HL-60 (cell line): Measurements from ENCODE around the gene ERICH4.
"Not testable (repeated sequence)": the region's sequence is repeated elsewhere in the genome, so short reads cannot be mapped to it uniquely, and the experiment has no call there.

Experiments
- DNase-seq, 2 experiments: peaks; one replicate each; pipeline ENCODE4 v3.0.0-alpha.2; 2010 to 2020; ENCODE audit warnings: low read depth in 1 of 2, low spot score in 1 of 2
- H3K27ac ChIP-seq: fragments of 250-450 bp; sonication (Bioruptor Pico); replicated peaks from 2 replicates; pipeline ENCODE4 v1.5.1; 2020; ENCODE audit warnings: mild to moderate bottlenecking, moderate library complexity
- H3K27me3 ChIP-seq: fragments of 250-450 bp; sonication (Bioruptor Pico); 2 replicates; pipeline ENCODE4 v1.5.1; 2021; ENCODE audit warnings: mild to moderate bottlenecking, moderate library complexity; ENCODE audit not compliant: insufficient read depth, poor library complexity, severe bottlenecking
- H3K4me3 ChIP-seq: replicated peaks from 2 replicates; pipeline ENCODE4 v1.5.1; 2011; ENCODE audit warnings: mild to moderate bottlenecking, control low read depth, low read length; ENCODE audit not compliant: insufficient read depth
- GABPA ChIP-seq: IDR thresholded peaks from 2 replicates; pipeline ENCODE4 v1.6.1; 2012; ENCODE audit warnings: low read depth
- POLR2AphosphoS5 ChIP-seq: IDR thresholded peaks from 2 replicates; pipeline ENCODE4 v1.6.1; 2012; ENCODE audit warnings: low read depth
- SPI1 ChIP-seq: IDR thresholded peaks from 2 replicates; pipeline ENCODE4 v1.6.1; 2012; ENCODE audit warnings: low read depth, mild to moderate bottlenecking, borderline replicate concordance
- TF ChIP-seq, protein P1 (sequence below): IDR thresholded peaks from 2 replicates; pipeline ENCODE4 v1.6.1; 2012; ENCODE audit warnings: low read depth; ENCODE audit not compliant: insufficient replicate concordance
- TF ChIP-seq, protein P2 (sequence below): IDR thresholded peaks from one replicate; pipeline ENCODE4 v1.5.1; 2011; ENCODE audit warnings: low read length, control low read depth, inconsistent platforms; ENCODE audit not compliant: insufficient read depth

ERICH4 gene

GRCh38 chr19:41479757-41480191, 36.8 kb downstream of the ERICH4 start:
- H3K27ac ChIP-seq = no peak overlapping the region
- TF ChIP-seq GABPA (no peak), POLR2AphosphoS5 (no peak)
- TF ChIP-seq, protein P1, sequence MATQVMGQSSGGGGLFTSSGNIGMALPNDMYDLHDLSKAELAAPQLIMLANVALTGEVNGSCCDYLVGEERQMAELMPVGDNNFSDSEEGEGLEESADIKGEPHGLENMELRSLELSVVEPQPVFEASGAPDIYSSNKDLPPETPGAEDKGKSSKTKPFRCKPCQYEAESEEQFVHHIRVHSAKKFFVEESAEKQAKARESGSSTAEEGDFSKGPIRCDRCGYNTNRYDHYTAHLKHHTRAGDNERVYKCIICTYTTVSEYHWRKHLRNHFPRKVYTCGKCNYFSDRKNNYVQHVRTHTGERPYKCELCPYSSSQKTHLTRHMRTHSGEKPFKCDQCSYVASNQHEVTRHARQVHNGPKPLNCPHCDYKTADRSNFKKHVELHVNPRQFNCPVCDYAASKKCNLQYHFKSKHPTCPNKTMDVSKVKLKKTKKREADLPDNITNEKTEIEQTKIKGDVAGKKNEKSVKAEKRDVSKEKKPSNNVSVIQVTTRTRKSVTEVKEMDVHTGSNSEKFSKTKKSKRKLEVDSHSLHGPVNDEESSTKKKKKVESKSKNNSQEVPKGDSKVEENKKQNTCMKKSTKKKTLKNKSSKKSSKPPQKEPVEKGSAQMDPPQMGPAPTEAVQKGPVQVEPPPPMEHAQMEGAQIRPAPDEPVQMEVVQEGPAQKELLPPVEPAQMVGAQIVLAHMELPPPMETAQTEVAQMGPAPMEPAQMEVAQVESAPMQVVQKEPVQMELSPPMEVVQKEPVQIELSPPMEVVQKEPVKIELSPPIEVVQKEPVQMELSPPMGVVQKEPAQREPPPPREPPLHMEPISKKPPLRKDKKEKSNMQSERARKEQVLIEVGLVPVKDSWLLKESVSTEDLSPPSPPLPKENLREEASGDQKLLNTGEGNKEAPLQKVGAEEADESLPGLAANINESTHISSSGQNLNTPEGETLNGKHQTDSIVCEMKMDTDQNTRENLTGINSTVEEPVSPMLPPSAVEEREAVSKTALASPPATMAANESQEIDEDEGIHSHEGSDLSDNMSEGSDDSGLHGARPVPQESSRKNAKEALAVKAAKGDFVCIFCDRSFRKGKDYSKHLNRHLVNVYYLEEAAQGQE = no peak
- no peak overlapping the region for H3K4me3 ChIP-seq
- DNase-seq = no peak
- H3K27me3 ChIP-seq = peaks cover 4% of the 10 kb centered on the region

DNA sequence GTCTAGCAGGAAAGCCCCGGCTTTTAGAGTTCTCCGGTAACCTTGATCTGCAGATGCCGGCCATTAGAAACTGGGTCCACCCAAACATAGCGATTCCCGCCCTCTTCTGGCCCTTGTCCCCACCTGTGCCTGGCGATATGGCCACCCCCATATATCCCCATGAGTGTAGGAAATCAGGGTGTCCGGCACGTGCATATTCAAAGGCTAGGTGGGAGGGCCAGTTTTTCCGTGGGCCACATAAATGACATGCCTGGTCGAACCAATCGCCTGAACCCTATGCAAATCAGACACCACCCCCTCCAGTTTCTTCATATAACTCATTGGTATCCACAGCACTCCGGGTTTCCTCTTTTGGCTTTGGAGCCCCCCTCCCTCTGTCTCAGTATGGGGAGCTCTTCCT, 37.4 kb downstream of the ERICH4 start:
- no peak for TF ChIP-seq POLR2AphosphoS5
- TF ChIP-seq, protein P2, sequence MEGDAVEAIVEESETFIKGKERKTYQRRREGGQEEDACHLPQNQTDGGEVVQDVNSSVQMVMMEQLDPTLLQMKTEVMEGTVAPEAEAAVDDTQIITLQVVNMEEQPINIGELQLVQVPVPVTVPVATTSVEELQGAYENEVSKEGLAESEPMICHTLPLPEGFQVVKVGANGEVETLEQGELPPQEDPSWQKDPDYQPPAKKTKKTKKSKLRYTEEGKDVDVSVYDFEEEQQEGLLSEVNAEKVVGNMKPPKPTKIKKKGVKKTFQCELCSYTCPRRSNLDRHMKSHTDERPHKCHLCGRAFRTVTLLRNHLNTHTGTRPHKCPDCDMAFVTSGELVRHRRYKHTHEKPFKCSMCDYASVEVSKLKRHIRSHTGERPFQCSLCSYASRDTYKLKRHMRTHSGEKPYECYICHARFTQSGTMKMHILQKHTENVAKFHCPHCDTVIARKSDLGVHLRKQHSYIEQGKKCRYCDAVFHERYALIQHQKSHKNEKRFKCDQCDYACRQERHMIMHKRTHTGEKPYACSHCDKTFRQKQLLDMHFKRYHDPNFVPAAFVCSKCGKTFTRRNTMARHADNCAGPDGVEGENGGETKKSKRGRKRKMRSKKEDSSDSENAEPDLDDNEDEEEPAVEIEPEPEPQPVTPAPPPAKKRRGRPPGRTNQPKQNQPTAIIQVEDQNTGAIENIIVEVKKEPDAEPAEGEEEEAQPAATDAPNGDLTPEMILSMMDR = no peak
- no peak for TF ChIP-seq SPI1
- TF ChIP-seq, protein P1 = no peak
- TF ChIP-seq GABPA = no peak
- DNase-seq = no peak
- H3K27ac ChIP-seq = no peak overlapping the region
- peaks cover 4% of the 10 kb centered on the region for H3K27me3 ChIP-seq
- no peak overlapping the region for H3K4me3 ChIP-seq

DNA sequence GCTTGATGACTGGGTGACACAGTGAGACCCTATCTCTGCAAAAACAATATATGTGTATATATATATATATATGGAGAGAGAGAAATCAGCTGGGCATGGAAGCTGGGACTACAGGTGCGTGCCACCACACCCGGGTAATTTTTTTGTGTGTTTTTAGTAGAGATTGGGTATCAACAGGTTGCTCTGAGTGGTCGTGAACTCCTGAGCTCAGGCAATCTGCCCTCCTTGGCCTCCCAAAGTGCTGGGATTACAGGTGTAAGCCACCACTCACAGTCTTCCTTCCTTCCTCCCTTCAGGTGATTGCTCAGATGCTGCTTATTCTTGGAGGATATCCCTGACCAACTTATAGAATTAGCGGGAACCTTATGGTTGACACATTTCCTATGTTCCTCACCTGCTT, 41.9 kb downstream of the ERICH4 start:
- H3K4me3 ChIP-seq = no peak overlapping the region
- H3K27ac ChIP-seq = no peak overlapping the region
- TF ChIP-seq SPI1 = no peak
- TF ChIP-seq, protein P1 = no peak
- no peak for TF ChIP-seq POLR2AphosphoS5
- TF ChIP-seq GABPA = no peak
- TF ChIP-seq, protein P2 = no peak
- H3K27me3 ChIP-seq = no peaks in the 10 kb centered on the region
- DNase-seq = no peak

- H3K4me3 ChIP-seq, H3K27me3 ChIP-seq, H3K27ac ChIP-seq, DNase-seq: not testable (repeated sequence)
These were observed 44.0 kb downstream of the ERICH4 start for GRCh38 chr19:41486953-41487352.
